ENCODE data around the gene GRIK4.

The GRIK4 gene

GRCh38 chr11:120903686-120904085 is 392.1 kb downstream of the GRIK4 start:
- no peak for DNase-seq

GRCh38 chr11:120904116-120904515 is 392.6 kb downstream of the GRIK4 start:
- DNase-seq, result no peak

- DNase-seq, result no peak
Observed at GRCh38 chr11:120906766-120907165, 395.2 kb downstream of the GRIK4 start.

DNA sequence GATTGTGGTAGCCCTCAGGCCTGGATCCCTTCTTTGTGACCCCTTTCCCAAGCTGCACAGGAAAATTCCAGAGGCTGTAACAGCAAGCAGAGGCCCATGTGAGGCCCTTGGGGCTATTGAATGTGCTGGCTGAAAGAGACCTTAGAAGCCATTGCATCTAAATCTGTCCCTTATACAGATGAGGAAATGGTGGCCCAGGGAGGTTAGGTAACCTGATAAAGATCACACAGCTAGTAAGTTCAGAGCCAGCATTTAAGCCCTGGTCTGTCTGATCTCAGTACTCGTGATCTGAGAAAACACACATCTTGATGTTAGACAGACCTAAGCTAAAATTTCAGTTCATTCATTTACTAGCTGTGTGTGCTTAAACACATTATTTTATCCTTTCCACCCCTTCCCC is 396.4 kb downstream of the GRIK4 start:
- no peak for DNase-seq

- DNase-seq, result peak; percentile 2
Observed at GRCh38 chr11:120908461-120909181, 397.1 kb downstream of the GRIK4 start.

GRCh38 chr11:120909676-120910416 is 398.3 kb downstream of the GRIK4 start:
- no peak for DNase-seq

DNA sequence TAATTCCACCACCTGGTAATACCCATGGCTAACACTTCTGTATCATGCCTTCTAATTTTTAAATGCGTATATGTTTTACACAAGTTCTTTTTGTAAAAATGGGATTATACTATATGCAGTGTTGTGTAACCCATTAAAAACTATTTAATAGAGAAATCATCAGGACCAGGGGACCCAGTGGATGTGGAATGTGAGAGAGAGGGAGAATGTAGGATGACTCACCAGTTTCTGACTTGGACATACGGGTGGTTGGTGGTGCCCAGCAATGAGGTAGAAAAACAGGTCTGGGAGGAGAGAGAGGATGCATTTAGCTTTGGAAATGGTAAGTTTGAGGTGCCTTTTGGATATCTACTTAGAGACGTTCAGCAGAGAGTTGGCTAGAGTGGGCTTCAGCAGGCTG is 400.4 kb downstream of the GRIK4 start:
- no peak for DNase-seq

- DNase-seq, result no peak
Observed at GRCh38 chr11:120912504-120912903, 401.0 kb downstream of the GRIK4 start.

- DNase-seq, result no peak
Observed at GRCh38 chr11:120912915-120913314, 401.4 kb downstream of the GRIK4 start.

GRCh38 chr11:120914021-120914420 is 402.5 kb downstream of the GRIK4 start:
- no peak for DNase-seq

DNA sequence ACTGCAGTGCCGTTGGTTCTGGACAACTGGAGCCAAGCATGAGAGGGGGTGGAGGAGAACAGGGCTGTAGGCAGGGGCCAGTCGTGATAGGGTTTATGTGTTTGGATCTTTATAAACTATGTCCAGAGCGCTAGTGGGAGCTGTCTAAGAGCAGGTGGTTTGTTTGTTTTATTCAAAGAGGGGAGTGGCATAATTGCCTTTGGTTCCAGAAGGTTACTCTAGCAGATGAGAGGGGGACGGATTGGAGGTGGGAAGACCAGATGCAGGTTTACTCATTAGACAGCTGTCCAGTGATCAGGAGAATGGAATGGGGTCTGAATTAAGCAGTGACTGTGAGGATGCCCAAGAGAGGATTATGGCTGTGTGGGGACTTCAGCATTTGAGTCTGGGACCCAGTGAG is 403.1 kb downstream of the GRIK4 start:
- DNase-seq, result no peak

- no peak for DNase-seq
Observed at GRCh38 chr11:120917559-120918239, 406.2 kb downstream of the GRIK4 start.

GRCh38 chr11:120918257-120918656 is 406.7 kb downstream of the GRIK4 start:
- no peak for DNase-seq

GRCh38 chr11:120919045-120919444 is 407.5 kb downstream of the GRIK4 start:
- no peak for DNase-seq

DNA sequence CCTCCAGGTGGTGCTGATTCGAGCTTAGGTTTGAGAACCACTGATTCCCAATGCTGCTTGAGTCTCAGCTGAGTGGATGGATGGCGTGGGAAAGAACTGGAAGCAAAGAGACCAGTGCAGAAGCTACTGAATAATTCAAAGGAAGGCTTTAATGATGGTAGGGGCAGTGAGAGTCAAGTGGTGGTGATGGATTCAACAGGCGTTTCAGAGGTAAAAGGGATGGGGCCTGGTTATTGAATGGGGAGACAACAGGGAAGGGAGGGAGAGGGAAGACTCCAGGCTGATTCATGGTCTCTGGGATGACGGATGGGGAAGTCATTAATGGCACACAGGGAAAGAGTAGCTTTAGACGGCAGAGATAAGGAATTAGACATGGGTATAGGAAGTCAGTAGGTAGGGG is 408.0 kb downstream of the GRIK4 start:
- no peak for DNase-seq

GRCh38 chr11:120923866-120924508 is 412.4 kb downstream of the GRIK4 start:
- no peak for DNase-seq

GRCh38 chr11:120925944-120926343 is 414.4 kb downstream of the GRIK4 start:
- DNase-seq, result no peak

GRCh38 chr11:120928627-120929026 is 417.1 kb downstream of the GRIK4 start:
- no peak for DNase-seq

DNA sequence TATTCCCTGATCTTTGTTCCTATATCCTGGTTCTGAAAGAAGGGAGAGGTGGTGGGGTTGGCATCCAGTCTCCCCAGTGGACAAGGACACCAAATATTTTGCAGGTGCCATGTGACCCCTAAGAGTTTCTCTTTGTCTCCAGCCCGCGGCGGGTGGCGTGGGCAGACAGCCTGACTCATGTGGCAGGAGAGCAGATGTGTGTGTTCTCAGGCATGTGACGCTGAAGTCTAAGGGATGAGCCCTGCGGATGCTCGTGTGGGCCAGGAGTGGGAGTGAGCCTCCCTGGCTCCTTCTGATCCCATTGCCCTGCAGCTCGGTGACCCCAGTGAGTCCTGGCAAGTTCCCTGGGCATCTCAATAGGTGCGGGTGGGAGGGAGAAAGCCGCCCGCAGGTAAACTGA is 417.5 kb downstream of the GRIK4 start:
- DNase-seq, result no peak

GRCh38 chr11:120929664-120930154 is 418.2 kb downstream of the GRIK4 start:
- peak; percentile 19 for DNase-seq

DNA sequence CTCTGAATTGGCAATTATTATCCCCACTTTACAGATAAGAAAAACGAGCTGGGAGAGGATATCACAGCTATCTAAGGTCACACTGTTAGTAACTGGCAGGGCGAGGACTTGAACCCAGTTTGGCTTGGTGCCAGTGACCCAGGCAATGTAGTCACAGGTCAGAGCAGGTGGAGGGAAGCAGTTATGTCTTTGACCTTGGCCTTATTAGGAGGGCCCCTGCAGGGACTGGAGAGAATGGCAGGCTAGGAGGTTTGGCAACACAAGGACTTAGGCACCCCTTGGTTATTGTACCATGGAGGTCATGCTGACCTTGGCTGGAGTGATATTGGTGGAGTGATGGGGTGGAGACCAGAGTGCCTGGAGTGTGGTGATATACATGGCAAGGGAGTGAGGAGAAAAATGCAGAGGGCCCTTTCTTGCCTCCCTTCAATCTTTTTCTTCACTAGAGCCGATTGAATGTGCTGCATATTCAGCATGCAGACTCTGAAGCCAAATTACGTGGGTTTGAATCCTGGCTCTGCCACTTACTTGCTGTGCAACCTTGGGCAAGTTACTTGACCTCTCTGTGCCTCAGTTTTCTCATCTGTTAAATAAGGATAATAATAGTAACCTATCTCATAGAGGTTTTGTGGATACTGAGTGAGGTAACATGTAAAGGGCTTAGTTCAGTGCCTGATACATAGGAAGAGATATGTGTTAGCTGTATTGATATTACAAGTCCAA is 419.7 kb downstream of the GRIK4 start:
- DNase-seq, result no peak

GRCh38 chr11:120932305-120932915 is 420.9 kb downstream of the GRIK4 start:
- DNase-seq, result no peak
